Stimulated activated CD8-positive, alpha-beta memory T cell treated with anti-CD3 and anti-CD28 coated beads, Interleukin-4, amount 100 ng/mL, for 4 hours (primary cell): ENCODE data around the gene LSAMP.

ENCODE experiments used
- DNase-seq, 2 donors: peaks; one replicate each; pipeline ENCODE4 v3.0.0-alpha.2; 2020; ENCODE audit warnings: low read depth in 2 of 2, low spot score in 1 of 2

Gene LSAMP

DNA sequence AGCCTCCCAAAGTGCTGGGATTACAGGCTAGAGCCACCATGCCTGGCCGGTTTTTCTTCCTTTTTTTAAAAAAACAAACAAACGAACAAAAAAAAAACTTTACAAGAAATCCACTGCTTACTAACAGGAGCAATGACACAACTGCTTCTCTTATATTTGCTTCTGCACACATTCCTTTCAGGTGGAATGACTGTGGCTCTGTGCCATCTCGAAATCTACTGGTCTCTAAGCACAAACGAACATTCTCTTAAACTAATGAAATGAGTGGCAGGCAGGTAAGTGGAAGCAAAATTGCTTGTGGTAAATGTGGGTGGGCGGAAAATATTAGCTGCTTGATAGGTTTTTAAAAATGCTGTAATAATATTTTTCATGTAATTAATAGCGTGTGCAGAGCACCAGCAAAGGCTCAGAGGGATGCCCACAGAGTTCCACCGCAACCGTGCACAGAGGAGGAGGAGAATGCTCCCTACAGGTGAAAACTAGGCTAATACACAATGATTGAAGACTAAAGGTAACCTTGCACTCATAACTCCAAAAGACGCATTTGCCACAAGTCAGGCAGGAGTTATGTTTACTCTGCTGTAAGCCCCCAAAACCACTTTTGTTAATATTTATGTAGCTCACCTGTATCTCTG is 77.4 kb downstream of the LSAMP start:
- no peak for DNase-seq

DNA sequence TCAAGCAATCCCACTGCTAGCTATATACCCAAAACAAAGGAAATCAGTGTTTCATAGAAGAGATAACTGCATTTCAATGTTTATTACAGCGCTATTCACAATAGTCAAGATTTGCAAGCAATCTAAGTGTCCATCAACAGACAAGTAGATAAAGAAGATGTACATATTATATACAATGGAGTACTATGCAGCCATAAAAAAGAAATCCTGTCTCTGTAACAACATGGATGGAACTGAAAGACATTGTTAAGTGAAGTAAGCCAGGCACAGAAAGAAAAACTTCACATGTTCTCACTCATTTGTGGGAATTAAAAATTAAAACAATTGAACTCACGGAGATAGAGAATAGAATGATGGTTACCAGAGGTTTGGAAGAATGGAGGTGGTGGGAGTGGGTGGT is 89.2 kb downstream of the LSAMP start:
- no peak for DNase-seq

DNA sequence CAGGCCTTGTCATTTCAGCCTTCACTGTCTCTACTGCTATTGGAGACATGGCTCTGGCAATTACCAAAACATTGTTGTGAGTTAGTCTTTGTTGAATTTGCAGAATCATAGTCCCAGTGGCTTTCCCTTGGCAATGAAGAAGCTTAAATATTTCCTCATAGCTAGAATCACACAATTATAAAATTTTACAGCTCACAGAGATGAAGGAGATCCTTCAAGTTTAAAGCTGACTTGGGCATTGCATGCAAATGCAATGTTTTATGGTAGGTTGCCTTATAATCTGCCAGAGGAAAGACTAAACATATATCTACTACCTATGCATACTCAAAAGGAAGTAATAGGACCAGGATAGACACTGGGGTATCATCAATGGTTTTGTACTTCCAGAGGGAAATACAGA is 90.9 kb downstream of the LSAMP start:
- no peak for DNase-seq

DNA sequence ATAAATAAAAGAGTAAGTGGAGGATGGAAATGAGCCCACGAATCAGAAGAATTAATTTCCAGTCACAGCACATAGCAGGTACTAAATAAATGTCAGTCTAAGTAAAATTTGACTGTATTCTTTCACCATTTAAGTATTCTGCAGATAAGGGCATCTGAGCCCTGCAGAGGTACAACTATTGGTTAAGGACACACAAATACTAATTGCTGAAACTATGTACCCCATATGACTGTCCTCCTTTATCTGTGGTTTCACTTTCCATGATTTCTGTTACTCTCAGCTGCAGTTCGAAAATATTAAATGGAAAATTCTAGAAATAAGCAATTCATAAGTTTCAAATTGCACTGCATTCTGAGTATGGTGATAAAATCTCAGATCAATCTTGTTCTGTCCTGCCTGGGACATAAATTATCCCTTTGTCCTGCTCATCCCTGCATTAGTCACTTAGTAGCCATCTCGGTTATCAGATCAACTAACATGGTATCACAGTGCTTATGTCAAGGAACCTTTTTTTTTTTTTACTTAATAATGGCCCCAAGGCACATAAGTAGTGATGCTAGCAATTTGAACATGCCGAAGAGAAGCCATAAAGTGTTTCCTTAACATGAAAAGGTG is 95.1 kb downstream of the LSAMP start:
- DNase-seq: no peak

DNA sequence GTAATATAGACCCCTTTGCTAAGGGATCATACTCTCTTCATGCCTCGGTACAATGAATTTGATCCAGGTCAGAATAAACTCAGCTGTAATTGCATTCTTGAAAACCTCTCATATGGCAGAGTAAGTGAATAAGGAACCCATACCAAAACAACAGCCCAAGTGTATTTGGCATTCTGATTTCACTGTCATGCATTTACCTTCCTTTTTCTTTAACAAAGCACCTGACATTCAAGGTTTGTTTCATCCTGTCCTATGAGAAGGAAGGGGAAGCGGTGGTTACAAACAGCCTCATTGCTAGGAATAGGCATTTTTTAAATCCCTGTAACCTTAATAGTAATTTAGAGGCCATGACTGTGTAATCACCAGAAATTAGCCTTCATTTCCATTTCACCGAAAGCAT is 97.1 kb downstream of the LSAMP start:
- no peak for DNase-seq

DNA sequence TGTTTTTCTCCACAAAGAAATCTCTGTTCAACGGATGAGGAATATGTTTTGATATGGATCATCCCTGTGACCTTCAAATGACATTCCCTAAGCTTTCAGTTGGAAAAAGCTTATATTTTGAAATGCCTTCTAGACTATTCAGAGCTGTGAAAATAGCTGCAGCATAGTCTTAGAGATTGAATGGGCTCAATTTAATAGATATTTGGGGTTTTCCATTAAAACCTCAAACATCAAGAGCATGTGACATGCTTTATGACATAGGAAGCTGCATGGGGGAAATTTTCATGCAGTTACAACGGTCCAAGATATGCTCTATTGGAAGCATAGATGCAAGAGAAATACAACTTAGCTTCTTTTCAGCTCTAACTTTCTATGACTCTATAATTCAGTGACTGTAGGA is 102.8 kb downstream of the LSAMP start:
- no peak for DNase-seq

DNA sequence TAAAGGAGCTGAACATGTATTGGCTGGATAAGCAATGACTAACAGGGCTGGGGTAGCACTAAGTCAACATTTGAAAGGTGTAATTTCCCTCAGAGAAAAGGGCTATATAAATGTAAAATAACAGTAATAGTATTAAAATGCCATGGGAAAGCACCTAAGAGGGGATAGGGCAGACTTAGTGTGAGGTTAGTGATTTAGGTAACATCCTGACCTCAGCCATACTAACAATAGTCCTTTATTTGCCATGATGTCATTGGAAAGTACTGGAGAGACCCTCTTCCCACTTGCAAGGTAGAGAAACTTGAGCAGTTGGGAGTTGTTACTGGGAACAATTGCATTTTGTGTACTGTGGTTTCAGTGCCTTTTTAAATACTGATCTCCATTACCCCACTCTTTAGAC is 103.4 kb downstream of the LSAMP start:
- DNase-seq: no peak

DNA sequence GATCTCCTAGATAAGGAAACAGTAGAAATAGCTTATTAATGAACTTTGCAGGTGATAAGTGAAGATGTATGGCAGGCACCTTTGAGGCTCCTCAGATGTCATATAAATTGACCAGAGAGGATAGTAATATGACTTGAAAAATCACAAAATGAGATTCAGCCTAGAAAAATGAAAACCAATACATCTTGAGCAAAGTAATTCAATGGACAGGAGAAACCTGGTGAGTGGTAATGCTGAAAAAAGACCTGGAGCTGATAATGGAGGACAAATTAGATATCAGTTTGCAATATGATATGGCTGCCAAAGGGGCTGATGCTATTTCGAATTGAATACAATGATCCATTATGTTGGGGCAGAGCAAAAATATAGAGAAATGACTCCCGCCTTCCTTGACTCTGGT is 103.9 kb downstream of the LSAMP start:
- DNase-seq: no peak

DNA sequence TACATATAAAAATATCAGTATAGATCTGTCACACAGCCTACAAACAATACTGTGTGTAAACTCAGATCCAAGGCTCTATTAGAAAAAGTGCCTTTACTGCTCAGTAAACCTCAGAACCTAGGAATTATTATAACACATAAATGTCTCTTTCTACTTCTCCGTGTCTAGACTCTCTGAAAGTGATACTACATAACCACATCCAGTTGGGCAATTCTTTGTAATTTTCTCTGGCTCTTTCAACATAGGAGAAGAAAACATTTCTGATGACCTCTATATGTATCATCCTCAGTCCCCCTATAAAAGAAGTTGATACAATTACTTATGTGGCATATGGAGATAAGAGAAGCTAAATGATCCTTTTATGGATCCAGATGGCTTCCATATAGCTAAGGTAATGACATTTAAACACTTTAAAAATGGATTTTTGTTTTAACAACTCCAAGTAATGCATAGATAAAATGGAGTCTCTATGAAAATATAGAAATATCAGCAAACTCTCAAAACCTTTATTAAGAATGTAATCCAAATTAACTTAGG is 104.5 kb downstream of the LSAMP start:
- no peak for DNase-seq

DNA sequence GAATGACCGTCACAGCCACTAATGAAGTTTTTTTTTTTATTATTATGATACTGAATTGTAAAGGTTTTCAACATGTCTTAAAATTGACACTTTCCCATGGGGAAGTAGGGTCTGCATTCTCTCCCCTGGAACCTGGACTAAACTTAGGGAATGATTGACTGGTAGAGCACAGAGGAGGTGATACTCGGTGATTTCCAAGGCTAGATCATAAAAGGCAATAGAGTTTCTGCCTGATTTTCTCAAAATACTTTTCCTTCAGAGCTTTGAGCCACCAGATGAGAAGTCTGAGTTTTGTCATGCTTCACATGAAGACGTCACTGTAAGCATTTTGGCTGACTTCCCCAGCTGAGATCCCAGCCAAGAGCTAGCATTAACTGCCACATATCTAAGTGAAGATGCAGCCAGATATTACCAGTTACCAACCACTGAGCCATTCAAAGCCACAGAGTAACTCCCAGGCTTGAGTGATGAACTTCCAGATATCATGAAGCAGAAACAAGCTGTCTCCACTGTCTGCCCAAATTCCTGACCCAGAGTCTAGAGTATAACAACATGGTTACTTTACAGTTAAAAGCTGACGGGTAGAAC is 105.8 kb downstream of the LSAMP start:
- no peak for DNase-seq

DNA sequence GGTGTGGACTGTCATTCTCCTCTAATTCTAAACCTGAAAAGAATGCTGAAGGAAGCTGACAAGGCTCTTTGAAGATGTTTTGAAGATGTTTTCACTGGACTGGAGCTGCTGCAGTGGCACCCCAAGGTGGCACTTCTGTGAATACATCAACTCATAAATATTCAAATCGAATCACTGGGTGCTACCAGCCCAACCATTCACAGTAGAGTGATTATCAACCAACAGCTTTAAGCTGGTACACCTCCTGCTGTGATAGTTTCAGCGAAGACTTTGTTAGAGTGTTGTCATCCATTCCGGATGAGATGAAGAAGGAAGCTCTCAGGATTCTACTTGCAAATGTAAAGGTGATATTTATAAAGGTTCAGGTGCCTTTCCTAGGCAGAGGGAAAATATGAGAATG is 106.6 kb downstream of the LSAMP start:
- no peak for DNase-seq

DNA sequence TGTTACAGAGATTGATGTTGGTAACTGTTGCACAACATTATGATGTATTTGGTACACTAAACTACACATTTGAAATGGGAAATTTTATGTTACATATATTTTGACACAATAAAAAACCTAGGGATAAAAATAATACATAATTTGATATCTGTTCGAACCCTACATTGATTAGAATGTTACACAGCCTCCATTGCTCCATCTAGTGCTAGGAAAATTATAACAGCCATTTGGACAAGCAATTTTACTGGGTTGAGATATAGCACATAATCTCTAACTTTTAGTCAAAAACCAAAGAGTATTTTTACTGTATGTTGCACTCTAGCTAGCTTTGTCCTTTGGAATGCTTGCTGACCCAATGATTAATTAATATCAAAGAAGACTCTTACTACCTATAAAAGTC is 108.1 kb downstream of the LSAMP start:
- DNase-seq: no peak

DNA sequence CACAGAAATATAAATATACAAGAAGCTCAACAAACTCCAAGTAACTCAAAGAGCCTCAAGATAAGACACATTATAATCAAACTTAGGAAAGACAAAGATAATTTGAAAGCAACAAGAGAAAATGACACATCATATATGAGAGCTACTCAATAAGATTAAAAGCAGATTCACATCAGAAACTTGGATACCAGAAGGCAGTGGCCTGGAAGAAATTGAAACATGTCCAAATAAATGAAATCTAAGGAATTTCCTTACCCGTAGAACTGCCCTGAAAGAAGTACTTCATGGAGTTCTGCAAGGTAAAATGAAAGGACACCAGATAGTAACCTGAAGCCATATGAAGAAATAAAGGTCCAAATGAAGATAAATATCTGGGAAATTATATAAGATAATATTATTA is 113.9 kb downstream of the LSAMP start:
- no peak for DNase-seq

DNA sequence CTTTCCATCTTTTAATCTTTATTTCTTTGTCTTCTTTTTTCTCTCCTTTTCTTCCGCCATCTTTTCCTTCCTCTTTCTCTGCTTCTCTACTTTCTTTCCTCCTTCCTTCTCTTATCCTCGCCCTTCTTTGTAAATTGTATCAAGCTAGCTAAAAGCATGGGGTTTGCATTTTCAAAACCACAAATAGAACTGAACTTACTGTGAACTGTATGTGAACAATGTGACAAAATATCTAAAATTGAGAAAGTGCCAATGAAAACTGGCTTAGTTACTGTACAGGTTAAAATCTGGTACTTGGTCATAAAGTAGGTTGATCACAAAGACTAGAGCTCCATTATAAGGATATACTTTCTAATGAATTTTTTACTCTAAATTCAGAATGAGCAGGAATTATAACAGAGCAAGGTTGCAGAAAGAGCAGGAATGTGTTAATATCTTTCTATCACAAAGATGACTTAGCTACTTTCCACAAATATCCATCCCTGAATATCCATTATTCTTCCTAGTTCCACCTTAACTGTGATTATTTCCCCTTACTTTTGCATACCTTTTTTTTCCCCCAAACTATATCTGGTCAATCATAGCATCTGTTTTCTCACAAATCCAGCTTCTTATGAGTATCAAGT is 122.4 kb downstream of the LSAMP start:
- DNase-seq: no peak

DNA sequence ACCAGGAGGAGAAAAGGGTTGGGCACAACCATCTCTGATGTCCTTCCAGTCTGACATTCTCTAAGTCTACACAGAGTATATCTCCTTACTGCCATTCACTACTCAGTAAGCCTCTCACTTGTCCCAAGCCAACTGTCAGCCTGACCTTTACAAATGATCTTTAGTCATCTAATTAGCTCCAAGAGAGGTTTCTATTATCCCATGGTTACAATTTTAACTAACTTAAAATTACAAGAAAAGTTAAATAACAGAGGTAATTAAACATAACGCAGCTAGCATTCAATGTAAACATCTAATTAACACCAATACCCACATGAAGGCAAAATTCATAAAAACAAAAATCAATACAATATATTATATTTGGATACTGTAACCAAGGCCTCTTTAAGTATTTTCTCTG is 126.9 kb downstream of the LSAMP start:
- no peak for DNase-seq

DNA sequence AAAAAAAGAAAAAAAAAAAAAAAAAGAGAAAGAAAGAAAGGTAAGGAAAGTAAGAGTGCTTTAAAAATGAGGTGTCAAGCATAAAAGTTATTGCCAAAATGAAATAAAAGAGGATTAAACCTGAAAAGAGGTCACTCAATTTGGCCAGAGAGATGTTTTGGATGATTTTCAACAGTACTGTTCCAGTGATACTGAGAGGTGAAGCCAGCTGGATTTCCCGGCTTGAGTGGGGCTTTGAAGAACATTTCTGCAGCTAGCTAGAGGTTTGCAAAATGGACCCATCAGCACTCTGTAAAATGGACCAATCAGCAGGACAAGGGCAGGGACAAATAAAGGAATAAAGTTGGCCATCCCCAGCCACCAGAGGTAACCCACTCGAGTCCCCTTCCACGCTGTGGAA is 128.5 kb downstream of the LSAMP start:
- DNase-seq: no peak

DNA sequence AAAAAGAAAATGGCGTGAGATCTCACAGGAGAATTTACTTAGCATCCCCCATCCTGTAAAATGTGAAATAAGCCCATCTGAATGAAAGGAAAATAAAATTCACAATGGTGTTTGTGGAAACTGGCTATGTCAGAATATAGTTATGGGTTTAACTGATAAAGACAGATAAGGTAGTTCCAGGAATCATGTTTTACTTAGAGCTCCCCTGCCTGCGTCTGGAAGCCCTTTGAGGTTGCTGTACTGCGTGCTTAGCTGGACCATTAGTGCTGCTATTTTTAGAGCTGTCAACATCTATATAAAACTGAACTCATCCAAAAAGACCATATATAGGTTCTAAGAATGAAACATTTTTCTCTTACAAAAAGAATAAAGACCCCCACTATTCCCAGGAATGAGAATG is 130.8 kb downstream of the LSAMP start:
- no peak for DNase-seq

DNA sequence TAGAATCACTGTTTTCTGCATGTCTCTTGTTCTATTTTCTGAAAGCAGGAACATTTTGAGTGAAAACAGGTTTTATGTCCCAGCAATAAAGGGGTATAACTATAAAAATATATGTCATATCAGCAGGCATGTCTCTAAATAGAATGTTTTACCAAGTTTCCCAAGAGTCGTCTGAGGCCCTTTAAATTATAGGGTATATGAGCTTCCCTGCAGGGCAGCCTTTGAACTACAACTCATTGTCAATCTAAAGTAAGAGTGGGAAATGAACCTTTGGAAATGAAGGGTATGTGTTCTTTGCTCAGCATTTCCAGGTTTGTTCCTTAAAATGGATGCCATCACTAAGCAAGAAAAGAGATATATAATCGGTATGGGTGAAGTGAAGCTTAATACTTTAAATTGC is 138.6 kb downstream of the LSAMP start:
- DNase-seq: no peak

DNA sequence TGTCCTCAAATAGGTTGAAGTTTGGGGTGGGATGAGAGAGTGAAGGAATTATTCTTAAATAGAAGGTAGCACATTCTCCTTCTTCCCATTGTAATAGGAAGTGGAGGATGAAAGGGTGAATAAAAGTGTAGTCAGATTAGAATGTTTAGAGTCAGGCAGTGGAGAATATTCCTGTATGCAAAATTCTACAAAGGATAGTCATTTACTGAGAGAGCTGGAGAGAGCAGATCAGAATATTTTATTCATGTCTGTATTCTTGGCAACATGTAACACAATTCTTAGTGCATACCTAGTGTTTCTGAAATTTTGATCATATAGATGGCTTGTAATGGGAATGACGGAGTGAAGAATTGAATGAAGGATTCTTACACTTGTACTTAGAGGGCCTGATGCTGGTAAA is 139.1 kb downstream of the LSAMP start:
- no peak for DNase-seq

DNA sequence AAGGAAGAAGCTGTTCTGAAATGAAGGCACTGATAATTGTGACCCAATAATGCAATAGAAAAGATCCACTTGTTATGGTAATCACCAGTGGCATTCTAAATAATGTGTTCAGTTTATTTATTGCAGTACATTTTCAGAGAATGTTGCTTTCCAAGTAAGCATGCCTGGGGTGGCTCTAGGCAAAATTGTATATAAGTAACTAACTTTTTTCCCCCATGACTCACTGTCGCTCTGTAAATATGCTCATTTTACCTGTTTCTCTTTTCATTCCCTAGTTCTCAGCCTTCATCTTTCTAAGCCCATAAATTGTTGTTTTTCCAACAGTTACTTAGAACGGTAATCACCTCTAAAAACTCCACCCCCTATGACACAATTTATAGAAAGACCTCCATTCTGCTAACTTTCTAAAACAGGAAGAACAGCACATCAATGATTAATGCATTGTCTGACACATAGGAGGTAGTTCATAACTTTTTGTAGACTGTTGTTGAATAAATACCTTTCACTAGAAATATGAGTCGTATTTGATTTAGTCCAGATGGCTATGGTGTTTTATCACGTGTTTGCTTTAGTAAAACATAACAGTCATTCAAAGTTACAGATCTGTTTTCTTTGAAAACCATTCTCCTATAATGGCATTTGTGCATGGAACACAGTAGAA is 143.1 kb downstream of the LSAMP start:
- no peak for DNase-seq

DNA sequence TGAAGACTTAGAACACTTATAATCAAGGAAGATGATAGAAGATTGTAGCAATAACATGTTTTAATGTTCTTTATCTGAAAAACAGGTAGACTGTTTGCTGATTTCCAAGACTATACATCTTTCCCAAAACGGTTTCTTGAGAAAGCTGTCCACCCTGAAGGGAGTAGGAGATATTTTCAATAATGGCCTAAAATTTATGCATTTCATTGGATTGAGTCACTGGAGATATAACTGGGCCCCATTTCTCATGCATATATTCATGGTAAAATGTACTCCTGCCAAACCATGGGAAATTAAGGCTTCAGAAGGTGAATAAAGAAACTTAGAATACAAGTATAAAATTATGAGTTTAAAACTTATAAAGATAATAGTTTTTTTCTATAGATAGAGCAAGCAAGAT is 143.9 kb downstream of the LSAMP start:
- no peak for DNase-seq

DNA sequence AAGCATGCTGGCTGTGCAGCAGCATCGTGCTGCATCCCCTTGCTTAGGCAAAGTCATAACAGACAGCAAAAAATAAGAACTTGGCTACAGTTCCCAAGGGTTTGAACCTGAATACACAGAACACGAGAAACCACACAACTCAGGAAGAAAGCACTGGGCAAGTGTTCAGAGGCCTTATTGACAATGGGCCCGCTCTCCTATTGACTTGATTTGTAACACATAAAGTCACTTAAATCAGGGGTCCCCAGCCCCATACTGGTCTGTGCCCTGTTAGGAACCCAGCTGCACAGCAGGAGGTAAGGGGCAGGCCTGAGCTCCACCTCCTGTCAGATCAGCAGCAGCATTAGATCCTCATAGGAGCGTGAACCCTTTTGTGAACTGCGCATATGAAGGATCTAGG is 145.1 kb downstream of the LSAMP start:
- no peak for DNase-seq
